ENCODE results near the gene DUSP15.

Gene DUSP15

GRCh38 chr20:31813611-31814010 lies 56.7 kb downstream of the DUSP15 start:
- no peak overlapping the region for H3K4me3 ChIP-seq (ENCODE audit: low read depth, low read length)
- no peak for DNase-seq (ENCODE audit: low read depth)
- TF ChIP-seq CTCF (IDR thresholded peaks at IDR 0.05; ENCODE audit: low read depth, low read length) = no peak
- no peak for TF ChIP-seq MYC (IDR thresholded peaks at IDR 0.05; ENCODE audit: low read depth, low read length)
- TF ChIP-seq MAX (IDR thresholded peaks at IDR 0.05; ENCODE audit: low read depth, low read length) = no peak
- TF ChIP-seq POLR2A (IDR thresholded peaks at IDR 0.05; ENCODE audit: extremely low read depth, insufficient read length) = no peak

GRCh38 chr20:31811796-31812728 lies 58.3 kb downstream of the DUSP15 start:
- DNase-seq (ENCODE audit: low read depth) = no peak
- H3K4me3 ChIP-seq (ENCODE audit: low read depth, low read length) = no peak overlapping the region
- TF ChIP-seq MAX (IDR thresholded peaks at IDR 0.05; ENCODE audit: low read depth, low read length) (no peak), CTCF (IDR thresholded peaks at IDR 0.05; ENCODE audit: low read depth, low read length) (no peak), POLR2A (IDR thresholded peaks at IDR 0.05; ENCODE audit: extremely low read depth, insufficient read length) (no peak)

- TF ChIP-seq MAX (IDR thresholded peaks at IDR 0.05; ENCODE audit: low read depth, low read length) = no peak
- no peak for TF ChIP-seq CTCF (IDR thresholded peaks at IDR 0.05; ENCODE audit: low read depth, low read length)
- no peak for TF ChIP-seq POLR2A (IDR thresholded peaks at IDR 0.05; ENCODE audit: extremely low read depth, insufficient read length)
- TF ChIP-seq MYC (IDR thresholded peaks at IDR 0.05; ENCODE audit: low read depth, low read length) = no peak
- no peak overlapping the region for H3K4me3 ChIP-seq (ENCODE audit: low read depth, low read length)
- DNase-seq (ENCODE audit: low read depth) = no peak
Measured at GRCh38 chr20:31811198-31811597, 59.1 kb downstream of the DUSP15 start.

All from NB4 (cell line).